Measurements from ENCODE around the gene S100A16.
A peak's percentile ranks its signal among the peaks of the same experiment; 100 is the strongest.

Gene S100A16

DNA sequence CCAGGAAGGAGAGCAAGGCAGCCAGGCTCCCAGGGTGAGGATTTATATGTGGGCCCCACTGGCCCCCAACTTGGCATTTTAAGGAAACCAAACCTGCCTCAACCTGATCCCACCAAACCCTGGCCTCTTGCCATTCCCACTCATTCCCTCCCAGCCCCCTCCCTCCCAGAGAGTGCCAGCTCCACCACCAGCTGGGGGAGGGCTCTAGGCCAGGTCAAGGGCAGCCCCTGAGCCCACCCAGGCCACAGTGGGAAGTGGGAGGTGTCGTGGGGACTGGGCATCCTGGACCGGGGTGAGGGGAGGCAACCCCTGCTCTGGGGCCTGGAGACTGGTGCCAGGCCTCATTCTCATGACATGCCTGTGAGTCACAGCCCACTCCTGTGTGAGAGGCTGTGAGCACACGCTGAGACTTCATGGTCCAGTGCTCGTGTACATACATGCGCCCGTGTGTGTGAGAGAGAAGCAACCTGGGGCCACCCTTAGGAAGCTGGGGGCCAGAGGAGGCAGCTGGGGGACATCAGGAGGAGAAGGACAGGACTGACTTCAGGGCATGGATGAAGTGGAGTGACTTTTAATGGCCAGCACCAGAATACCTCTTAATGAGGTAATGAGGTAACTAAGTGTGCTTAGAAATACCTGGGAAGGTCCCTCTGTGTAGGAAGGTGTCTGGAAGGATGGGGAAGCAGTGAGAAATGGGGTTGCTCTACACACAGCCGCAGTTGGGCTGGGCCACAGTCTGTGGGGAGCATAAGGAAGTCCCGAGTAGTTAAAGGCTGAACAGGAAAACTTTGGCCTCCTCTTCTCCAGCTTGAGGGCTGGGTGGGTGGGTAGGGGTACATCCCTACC, 47.2 kb downstream of the S100A16 start, which contains the start of gene S100A2:
TSS of gene S100A2 (minus strand) at position 316 of the 846 bp plus-strand sequence. CDS start 1,967 bp downstream, outside the sequence.
- DNase-seq (ENCODE audit: low read depth): peak; percentile 99
- TF ChIP-seq CTCF (IDR thresholded peaks at IDR 0.05; ENCODE audit: insufficient read depth, low read depth, low read length, missing control alignments): no peak
- peak within 1 kb of the TSS; percentile 96 for H3K4me3 ChIP-seq (ENCODE audit: low read length)

GRCh38 chr1:153563991-153564390, 48.9 kb downstream of the S100A16 start:
- DNase-seq (ENCODE audit: low read depth): peak; percentile 15
- peak overlapping the region; percentile 96 for H3K4me3 ChIP-seq (ENCODE audit: low read length)
- no peak for TF ChIP-seq CTCF (IDR thresholded peaks at IDR 0.05; ENCODE audit: insufficient read depth, low read depth, low read length, missing control alignments)

DNA sequence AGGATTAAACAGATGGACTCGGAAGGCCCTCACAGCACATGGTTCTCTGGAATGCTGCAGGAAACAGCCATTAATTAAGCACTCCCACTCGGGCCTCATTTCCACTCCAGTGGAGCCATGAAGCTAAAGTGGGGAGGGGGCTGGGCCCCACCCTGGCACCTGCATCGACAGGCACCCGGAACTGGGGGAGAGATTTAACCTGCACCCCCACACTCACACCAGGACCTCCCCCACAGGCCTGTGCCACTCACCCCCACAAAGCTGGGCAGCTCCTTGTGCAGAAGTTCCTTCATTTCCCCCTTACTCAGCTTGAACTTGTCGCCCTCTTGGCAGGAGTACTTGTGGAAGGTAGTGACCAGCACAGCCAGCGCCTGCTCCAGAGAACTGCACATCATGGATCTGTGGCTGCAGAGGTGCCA, 49.4 kb downstream of the S100A16 start:
- peak; percentile 28 for DNase-seq (ENCODE audit: low read depth)
- peak overlapping the region; percentile 96 for H3K4me3 ChIP-seq (ENCODE audit: low read length)
- no peak for TF ChIP-seq CTCF (IDR thresholded peaks at IDR 0.05; ENCODE audit: insufficient read depth, low read depth, low read length, missing control alignments)

- peak overlapping the region; percentile 96 for H3K4me3 ChIP-seq (ENCODE audit: low read length)
- DNase-seq (ENCODE audit: low read depth): peak; percentile 69
Observed at GRCh38 chr1:153562021-153562420, 50.9 kb downstream of the S100A16 start.

DNA sequence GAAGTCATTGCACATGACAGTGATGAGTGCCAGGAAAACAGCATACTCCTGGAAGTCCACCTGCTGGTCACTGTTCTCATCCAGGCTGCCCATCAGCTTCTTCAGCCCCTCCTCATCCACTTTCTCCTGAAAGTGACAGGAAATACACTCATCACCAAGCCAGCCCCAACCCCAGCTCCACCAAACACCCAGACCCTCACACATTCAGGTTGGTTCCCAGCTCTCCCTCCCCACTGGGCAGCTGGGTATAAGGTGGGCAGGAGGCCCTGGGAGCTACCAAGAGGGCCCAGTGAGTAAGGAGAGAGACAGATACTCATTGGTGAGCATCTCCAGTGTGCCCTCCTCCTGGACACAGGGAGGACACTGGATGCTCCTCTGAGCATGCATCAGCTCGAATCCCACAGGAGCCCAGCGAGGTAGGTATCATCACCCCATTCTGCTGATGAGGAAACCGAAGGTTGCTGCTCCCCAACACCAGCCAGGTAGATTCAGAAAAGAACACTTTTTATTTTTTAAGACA, 51.4 kb downstream of the S100A16 start:
- no peak for TF ChIP-seq CTCF (IDR thresholded peaks at IDR 0.05; ENCODE audit: insufficient read depth, low read depth, low read length, missing control alignments)
- peak; percentile 76 for DNase-seq (ENCODE audit: low read depth)
- peak overlapping the region; percentile 96 for H3K4me3 ChIP-seq (ENCODE audit: low read length)

DNA sequence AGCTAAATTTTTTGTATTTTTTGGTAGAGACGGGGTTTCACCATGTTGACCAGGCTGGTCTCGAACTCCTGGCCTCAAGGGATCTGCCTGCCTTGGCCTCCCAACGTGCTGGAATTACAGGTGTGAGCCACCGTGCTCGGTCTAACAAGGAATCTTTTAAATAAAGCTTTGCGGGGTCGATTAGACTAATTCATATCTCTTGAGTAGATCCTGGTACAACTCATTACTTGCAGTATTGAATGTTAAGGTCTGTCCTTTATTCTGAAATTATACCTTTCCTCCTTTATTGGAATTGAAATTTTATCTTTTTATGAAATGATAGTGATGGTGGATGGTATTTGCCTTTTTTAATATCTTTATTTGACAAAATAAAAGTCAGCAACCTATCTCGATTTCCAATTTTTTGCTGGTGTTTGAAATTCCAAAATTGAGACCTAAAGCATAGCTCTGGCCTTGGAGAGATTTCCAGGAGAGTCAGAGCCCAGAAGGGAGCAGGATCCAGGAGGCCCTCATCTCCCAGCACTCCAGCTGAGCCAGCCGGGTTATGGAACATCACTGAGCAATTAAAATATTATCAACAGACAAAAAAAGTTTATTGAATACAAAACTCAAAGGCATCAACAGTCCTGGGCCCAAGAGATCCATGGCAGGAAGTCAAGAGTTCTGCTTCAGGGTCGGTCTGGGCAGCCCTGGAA, 52.0 kb downstream of the S100A16 start:
- TF ChIP-seq CTCF (IDR thresholded peaks at IDR 0.05; ENCODE audit: insufficient read depth, low read depth, low read length, missing control alignments): no peak
- peak overlapping the region; percentile 3 for H3K4me3 ChIP-seq (ENCODE audit: low read length)
- peak; percentile 71 for DNase-seq (ENCODE audit: low read depth)

GRCh38 chr1:153560241-153560640, 52.7 kb downstream of the S100A16 start:
- TF ChIP-seq CTCF (IDR thresholded peaks at IDR 0.05; ENCODE audit: insufficient read depth, low read depth, low read length, missing control alignments): no peak
- no peak overlapping the region for H3K4me3 ChIP-seq (ENCODE audit: low read length)
- peak; percentile 76 for DNase-seq (ENCODE audit: low read depth)
